ENCODE measurements around the gene MYO1B.

The MYO1B gene

GRCh38 chr2:191264647-191265081 lies 19.5 kb downstream of the MYO1B start:
- DNase-seq = no peak

DNA sequence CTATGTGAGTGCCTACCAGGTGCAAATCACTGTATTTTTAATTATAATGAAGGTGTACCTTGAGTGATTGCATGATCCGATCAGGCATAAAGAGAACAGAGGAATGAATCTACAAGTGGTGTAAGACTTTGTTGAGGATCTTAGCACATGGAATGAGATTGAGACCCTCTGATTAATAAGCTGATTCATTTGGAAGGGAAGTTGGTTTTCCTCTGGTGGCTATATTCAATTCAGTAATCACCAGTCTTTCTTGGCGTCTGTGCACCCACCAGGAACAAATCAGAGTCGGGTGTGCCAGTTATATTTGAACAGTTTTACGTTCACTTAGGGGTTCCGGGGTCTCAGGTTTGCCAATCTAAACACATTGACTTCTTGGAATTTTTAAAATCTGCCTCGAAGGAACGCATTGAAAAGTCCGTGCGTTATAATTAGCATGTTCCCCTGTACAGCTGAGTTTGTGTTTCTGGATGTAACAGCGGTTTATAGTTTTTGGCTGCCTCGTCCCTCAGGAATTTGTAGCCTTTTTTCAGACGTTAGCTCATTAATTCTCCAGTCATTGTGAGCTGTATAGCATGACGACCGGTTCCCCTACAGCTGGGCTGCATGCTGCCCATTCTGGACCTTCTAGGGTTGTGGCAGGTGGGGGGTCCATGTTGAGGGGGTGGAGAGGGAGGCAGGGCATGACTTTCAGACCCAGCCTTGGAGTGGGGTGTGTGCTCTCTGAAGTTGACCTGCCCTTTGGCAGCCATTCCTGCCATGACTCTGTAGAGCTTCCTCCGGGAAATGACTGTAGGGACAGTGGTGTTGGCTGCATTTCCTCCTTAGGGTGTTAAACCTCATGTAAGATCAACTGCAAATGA lies 20.3 kb downstream of the MYO1B start:
- no peak for DNase-seq

- no peak for DNase-seq
These were observed 21.0 kb downstream of the MYO1B start for GRCh38 chr2:191266201-191266600.

DNA sequence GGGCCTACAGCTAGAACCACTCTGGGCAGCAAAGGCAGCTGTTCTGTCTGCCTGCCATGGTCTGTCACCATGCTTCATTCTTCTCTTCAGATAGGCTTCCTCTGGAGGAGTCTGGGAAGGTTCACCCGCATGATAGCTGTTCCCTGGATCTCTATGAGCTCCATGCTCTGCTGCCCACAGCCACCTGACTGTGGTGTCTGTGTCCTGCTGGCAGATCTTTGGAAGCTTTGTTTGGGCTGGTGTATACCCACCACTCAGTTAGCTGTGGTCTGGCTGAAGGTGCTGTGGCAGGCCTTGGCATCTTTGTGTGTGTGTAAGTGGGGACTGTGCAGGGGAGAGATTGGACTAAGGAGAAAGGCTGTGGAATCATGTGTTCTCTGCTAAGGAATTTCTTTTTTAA lies 23.4 kb downstream of the MYO1B start:
- no peak for DNase-seq

GRCh38 chr2:191270306-191271161 lies 25.3 kb downstream of the MYO1B start:
- DNase-seq = no peak

GRCh38 chr2:191272064-191272463 lies 26.9 kb downstream of the MYO1B start:
- no peak for DNase-seq

GRCh38 chr2:191274413-191274815 lies 29.2 kb downstream of the MYO1B start:
- DNase-seq = no peak

- no peak for DNase-seq
These were observed 31.7 kb downstream of the MYO1B start for GRCh38 chr2:191276792-191277465.

- DNase-seq = no peak
These were observed 35.1 kb downstream of the MYO1B start for GRCh38 chr2:191280290-191280689.

GRCh38 chr2:191280834-191281756 lies 35.9 kb downstream of the MYO1B start:
- no peak for DNase-seq

- no peak for DNase-seq
These were observed 40.0 kb downstream of the MYO1B start for GRCh38 chr2:191285252-191285651.

GRCh38 chr2:191287820-191288219 lies 42.6 kb downstream of the MYO1B start:
- no peak for DNase-seq

DNA sequence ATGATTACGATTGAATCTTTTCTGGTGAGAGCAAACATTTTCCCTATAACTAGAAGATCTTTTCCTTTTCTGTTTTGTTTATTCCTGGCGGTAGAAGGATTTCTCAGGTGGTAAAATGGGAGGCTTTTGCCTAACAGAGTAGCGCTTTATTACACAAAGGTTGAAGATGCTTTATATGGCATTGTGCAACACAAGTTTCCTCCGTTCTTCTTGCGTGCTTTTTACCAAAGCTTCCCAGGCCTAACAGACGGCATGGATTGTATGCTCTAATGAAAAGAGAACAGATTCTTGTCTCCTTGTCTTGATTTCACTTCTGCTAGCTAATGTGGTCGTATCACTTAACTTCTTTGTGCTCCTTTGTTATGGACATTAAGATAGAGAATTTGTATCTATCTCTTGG lies 43.8 kb downstream of the MYO1B start:
- DNase-seq = no peak

DNA sequence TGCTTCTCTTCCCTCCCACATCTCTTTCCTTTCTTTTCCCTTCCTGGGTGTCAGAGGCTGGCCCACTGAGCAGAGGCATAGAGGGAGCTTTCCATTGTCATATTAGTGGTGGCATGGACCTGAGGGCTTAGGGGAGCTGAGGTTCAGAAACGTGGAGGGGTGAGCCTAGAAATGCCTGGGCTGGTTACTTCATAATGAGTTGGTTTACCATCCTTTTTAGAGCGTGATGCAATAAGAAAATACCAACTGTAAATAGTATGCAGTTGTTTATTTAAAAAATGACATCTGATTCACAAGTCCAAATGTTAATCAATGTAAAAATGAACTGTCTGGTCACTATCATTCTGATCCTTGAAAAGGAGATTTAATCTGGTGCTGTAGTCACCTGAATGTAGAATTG lies 46.3 kb downstream of the MYO1B start:
- DNase-seq = no peak

DNA sequence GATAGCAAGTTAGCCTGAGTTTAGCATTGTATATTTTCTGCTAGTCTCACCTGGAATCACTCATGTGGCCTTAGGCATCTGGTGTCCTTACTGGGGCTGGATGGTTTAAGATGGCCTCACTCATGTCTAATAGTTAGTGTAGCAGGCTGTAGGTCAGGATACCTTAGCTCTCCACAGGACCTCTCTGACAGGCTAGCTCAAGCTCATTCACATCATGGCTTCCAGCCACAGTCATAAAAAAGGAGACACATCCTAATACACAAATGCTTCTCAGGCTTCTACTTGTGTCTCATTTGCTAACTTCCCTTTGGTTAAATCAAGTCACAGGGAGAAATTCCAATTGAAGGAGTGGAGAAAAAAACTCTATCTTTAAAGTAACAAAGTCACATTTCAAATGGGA lies 47.7 kb downstream of the MYO1B start:
- no peak for DNase-seq

DNA sequence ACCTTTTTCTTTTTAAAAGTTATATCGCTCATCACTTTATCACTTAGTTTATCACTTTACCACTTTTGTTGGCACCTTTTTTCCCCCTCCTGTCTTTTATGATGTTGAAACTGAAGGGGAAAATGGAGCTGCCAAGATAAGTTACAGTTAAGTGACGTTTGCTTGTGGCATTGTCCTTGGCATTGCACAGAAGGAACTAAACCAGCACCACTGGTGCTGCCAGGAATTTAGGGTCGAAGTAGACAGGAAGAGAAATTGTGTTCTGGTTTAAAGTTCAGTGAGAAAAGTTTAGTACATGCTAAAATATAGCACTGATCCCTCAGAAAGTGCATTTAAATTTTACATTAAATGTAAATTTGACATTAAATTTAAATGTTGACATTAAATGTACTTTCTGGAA lies 49.9 kb downstream of the MYO1B start:
- DNase-seq = no peak

GRCh38 chr2:191296083-191297006 lies 51.1 kb downstream of the MYO1B start:
- DNase-seq = no peak

GRCh38 chr2:191297033-191297432 lies 51.8 kb downstream of the MYO1B start:
- DNase-seq = no peak

- no peak for DNase-seq
These were observed 53.1 kb downstream of the MYO1B start for GRCh38 chr2:191298306-191298705.

DNA sequence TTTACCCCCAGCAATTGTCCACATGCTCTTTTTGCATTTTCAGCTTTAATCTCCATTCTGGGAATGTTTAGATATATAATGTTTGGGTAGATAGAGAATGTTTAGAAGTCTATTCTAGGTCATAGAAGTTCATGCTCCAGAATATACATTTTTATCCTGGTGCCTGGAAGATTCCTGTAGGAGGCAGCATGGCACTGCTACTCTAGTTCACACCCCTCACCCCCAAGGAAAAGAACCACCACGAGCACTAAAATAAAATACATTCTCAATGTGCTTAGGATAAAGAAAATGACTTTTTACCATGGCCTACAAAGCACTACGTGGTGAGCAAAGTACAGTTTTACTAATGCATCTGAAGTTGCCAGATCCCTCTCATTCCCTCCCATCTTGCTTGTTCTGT lies 53.8 kb downstream of the MYO1B start:
- DNase-seq = no peak

DNA sequence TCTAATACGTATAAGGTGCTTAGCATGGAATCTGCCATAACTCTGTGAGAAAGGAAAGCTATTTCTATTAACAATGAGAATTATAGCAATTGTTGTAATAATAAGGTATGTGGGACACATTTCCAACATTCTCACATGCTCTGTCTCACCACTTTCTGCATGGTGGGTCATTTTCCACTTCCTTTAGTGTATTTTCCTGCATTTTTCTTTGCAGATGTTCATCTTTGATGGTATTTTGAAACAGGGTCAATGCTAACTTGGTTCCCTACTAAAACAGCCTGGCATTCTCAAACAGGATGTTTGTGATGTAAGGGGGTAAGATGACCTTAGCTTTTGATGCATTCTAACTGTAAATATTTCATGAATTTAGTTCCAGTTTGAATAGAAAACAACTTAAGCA lies 54.7 kb downstream of the MYO1B start:
- no peak for DNase-seq
